Stimulated activated CD8-positive, alpha-beta memory T cell treated with anti-CD3 and anti-CD28 coated beads, Interleukin-7, amount 100 ng/mL, for 48 hours (primary cell): ENCODE measurements around the gene CPE.

Experiments
- DNase-seq, 2 donors: peaks; one replicate each; pipeline ENCODE4 v3.0.0-alpha.2; 2020; ENCODE audit warnings: low read depth in 1 of 2; ENCODE audit errors: extremely low read depth in 1 of 2

CPE gene

GRCh38 chr4:165364452-165365080, 14.2 kb upstream of the CPE start:
- DNase-seq = no peak

GRCh38 chr4:165367040-165367439, 11.8 kb upstream of the CPE start:
- no peak for DNase-seq

DNA sequence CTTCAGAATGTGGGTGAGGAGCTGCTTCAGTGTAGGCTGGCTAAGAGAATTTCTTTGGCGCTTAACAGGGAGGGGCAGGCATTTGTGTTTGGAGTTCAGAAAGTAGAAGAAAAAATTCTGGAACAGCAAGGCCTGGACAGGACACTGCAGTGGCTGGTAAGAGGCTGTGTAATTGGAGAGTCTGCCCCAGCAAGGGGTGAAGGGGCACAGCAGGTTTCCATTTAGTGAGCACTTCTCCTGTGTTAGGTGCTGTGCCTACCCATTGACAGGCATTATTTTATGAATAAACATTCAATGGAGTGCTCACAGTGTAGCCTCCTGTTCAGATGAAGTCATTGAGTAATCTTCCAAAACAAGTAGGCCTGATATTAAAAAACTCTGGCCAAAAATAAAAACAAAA, 10.7 kb upstream of the CPE start:
- no peak for DNase-seq

- DNase-seq = no peak
These were observed 10.2 kb upstream of the CPE start for GRCh38 chr4:165368567-165368966.

GRCh38 chr4:165369522-165369921, 9.3 kb upstream of the CPE start:
- no peak for DNase-seq

GRCh38 chr4:165370530-165370929, 8.3 kb upstream of the CPE start:
- no peak for DNase-seq

- no peak for DNase-seq
These were observed 3.3 kb upstream of the CPE start for GRCh38 chr4:165375465-165375864.

GRCh38 chr4:165378398-165378744, 437 bp upstream of the CPE start:
- no peak for DNase-seq

- DNase-seq = no peak
These were observed 863 bp downstream of the CPE start for GRCh38 chr4:165379678-165380064.

DNA sequence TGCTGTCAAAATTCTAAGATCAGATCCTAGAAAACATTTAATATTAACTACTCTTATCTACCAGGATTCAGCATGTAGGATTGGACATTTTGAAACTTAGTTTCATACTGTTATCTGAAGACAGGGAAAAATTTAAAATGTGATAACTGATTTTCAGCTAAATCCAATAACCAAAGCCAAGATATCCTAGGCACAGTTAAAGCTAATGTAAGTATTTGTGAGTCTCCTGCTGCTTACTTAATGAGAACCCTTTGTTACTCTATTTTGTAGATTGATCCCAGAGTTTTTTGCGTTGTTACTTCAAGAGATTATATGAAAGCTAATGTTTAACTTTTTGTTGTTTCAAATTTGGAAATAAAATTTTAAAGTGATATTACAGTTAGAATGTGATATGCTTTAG, 2.0 kb downstream of the CPE start:
- DNase-seq = no peak

- DNase-seq = no peak
These were observed 3.1 kb downstream of the CPE start for GRCh38 chr4:165381821-165382373.

GRCh38 chr4:165382640-165383039, 3.8 kb downstream of the CPE start:
- no peak for DNase-seq

GRCh38 chr4:165383591-165384073, 4.8 kb downstream of the CPE start:
- no peak for DNase-seq

GRCh38 chr4:165384186-165384585, 5.4 kb downstream of the CPE start:
- DNase-seq = no peak

GRCh38 chr4:165384598-165384997, 5.8 kb downstream of the CPE start:
- DNase-seq = no peak

DNA sequence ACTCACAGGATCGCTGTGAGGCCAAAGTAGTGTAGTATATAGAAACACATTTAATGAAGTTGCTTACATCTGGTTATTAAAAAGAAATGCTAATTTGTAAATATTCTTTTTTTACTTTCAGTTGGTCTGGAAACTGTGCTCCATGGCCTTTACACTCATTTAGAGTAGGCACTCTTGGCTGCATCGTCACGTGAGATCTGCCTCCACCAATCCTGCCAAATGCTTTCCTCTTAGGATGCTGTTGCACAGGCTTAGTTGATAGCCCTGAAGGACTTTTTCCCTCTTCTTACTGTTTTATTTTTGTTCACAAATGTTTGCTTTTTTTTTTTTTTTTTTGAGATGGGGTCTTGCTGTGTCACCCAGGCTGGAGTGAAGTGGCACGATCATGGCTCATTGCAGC, 6.3 kb downstream of the CPE start:
- DNase-seq = no peak

DNA sequence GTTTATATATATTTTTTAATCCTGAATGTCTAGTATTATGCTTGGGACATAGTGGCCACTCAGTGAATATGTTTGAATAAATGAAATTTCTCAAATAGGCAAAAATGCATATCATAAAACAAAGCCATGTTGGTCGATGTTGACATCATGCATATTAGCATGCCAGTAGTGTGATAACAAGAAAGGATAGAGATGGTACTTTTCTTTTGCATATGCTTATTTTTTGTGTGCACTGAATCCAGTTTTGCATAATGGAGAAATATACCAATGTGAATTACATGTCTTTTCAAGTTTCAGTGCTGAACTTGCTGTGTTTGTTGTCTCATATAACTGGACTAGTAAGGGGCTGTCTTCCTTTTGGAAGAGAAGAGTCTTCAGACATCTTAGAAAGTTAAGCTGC, 7.5 kb downstream of the CPE start:
- DNase-seq = no peak

- DNase-seq = no peak
These were observed 9.9 kb downstream of the CPE start for GRCh38 chr4:165388756-165389155.

GRCh38 chr4:165393051-165393450, 14.2 kb downstream of the CPE start:
- DNase-seq = no peak

DNA sequence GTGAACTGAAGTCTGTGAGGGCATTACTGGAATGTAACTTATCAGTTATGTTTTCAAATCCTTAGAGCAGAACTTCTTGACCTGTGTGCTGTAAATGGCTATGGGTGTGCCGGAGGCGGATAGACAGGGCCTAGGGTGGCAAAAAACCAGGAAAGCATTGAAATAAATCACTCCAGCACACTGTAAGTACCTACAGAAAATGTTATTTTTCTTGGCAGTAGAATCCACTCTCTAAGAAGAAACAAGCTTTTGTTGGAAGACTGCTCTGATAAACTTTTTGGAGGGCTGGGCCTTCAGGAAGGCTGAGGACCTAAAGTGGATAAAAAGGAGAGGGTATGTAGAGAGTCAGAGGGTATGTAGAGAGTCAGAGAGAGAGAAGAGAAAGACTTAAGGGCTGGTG, 14.9 kb downstream of the CPE start:
- no peak for DNase-seq

- DNase-seq = no peak
These were observed 15.5 kb downstream of the CPE start for GRCh38 chr4:165394275-165394674.

GRCh38 chr4:165398570-165398969, 19.8 kb downstream of the CPE start:
- no peak for DNase-seq

DNA sequence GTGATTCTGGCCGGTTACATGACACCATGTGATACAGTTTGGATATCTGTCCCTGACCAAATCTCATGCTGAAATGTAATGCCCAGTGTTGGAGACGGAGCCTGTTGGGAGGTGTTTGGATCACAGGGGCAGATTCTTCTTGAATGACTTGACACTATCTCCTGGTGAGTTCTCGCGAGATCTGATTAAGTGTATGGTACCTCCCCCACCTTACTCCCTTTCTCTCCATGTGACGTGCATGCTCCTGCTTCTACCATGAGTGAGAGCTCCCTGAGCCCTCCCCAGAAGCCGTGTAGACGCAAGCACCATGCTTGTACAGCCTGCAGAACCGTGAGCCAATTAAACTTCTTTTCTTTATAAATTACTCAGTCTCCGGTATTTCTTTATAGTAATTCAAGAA, 23.6 kb downstream of the CPE start:
- no peak for DNase-seq
